Spleen (tissue), 11 donors: ENCODE measurements around the gene PDE4D. TPM values are rescaled to one million over a fixed set of nuclear protein-coding genes. Genes with fewer than 3 reads are reported as not detected.

ENCODE experiments used
- DNase-seq: peaks from one replicate; pipeline ENCODE4 v3.0.0-alpha.2; 2020
- H3K27ac ChIP-seq, 8 donors: fragments of 200-600 bp; sonication (generic) in 7 of 8; 1 replicate in 4 of 8; 2 replicates in 4 of 8; pipeline versions ENCODE4 v1.5.0 to v1.8.0; 2016 to 2021; ENCODE audit warnings: inconsistent platforms in 4 of 8, mild to moderate bottlenecking in 4 of 8, moderate library complexity in 1 of 8
- H3K27me3 ChIP-seq, 7 donors: fragments of 200-600 bp; sonication (generic) in 6 of 7; replicated peaks in 1 of 7; 1 replicate in 4 of 7; 2 replicates in 3 of 7; pipeline versions ENCODE4 v1.5.0 to v1.8.0; 2016 to 2021; ENCODE audit warnings: inconsistent platforms in 3 of 7, mild to moderate bottlenecking in 1 of 7
- H3K36me3 ChIP-seq, 6 donors: fragments of 200-600 bp; sonication (generic) in 5 of 6; 1 replicate in 4 of 6; 2 replicates in 2 of 6; pipeline versions ENCODE4 v1.5.0 to v1.8.0; 2016 to 2021; ENCODE audit warnings: inconsistent platforms in 2 of 6
- H3K4me1 ChIP-seq, 6 donors: fragments of 200-600 bp; sonication (generic) in 5 of 6; 1 replicate in 3 of 6; 2 replicates in 3 of 6; pipeline versions ENCODE4 v1.5.0 to v1.8.0; 2016 to 2021; ENCODE audit warnings: inconsistent platforms in 3 of 6
- H3K4me3 ChIP-seq, 8 donors: fragments of 200-600 bp; sonication (generic) in 7 of 8; 1 replicate in 4 of 8; 2 replicates in 4 of 8; pipeline versions ENCODE4 v1.5.0 to v1.8.0; 2016 to 2021; ENCODE audit warnings: inconsistent platforms in 4 of 8, mild to moderate bottlenecking in 4 of 8, moderate library complexity in 2 of 8
- H3K9me3 ChIP-seq, 8 donors: fragments of 200-600 bp; sonication (generic) in 7 of 8; 1 replicate in 4 of 8; 2 replicates in 4 of 8; pipeline versions ENCODE4 v1.5.0 to v1.8.0; 2016 to 2021; ENCODE audit warnings: inconsistent platforms in 4 of 8
- CTCF ChIP-seq, 11 experiments: fragments of 200-600 bp in 7 of 11; fragments of 450-650 bp in 4 of 11; sonication (generic) in 4 of 11; IDR thresholded peaks in 8 of 11; conservative IDR thresholded peaks in 3 of 11; 1 replicate in 7 of 11; 2 replicates in 4 of 11; pipeline versions ENCODE4 v1.4.0 to v1.8.0; 2016 to 2021; ENCODE audit warnings: antibody characterized with exemption in 11 of 11, inconsistent platforms in 4 of 11, mild to moderate bottlenecking in 1 of 11
- POLR2A ChIP-seq, 3 donors: fragments of 450-650 bp; IDR thresholded peaks; one replicate each; pipeline ENCODE4 v1.5.1; 2017; ENCODE audit warnings: antibody characterized with exemption in 3 of 3, mild to moderate bottlenecking in 1 of 3
- POLR2AphosphoS5 ChIP-seq, 3 donors: sonication (generic); formaldehyde crosslinking; IDR thresholded peaks; one replicate each; pipeline ENCODE4 v1.5.1; 2017; ENCODE audit warnings: antibody characterized with exemption in 3 of 3
- WGBS, 5 donors: extraction: QIAGEN DNeasy Blood & Tissue Kit in 3 of 5; methylation state at CpG; one replicate each; pipeline versions ENCODE4 v1.1.5 to v1.1.7; 2013 to 2018; 5-methylcytosine and 5-hydroxymethylcytosine counted together
- intact Hi-C: fragments of 100-400 bp; cut with DNase I; formaldehyde crosslinking; loops from one replicate; pipeline ENCODE4 v1.15.0; 2023; ENCODE audit warnings: low total_unique reads
- polyA plus RNA-seq, 3 donors: library from polyadenylated mRNA; stranded (reverse); fragments of 200-250 nt; gene quantifications; one replicate each; pipeline ENCODE4 v1.2.1, GENCODE V29; 2013
- total RNA-seq, 7 donors: library from RNA; depleted of rRNA in 3 of 7; stranded (reverse); fragments of >200 nt in 3 of 7; fragmentation: NEBNext Ultra II Directional in 4 of 7; extraction: Animal tissue kit (Norgen Biotek cat#: 25700) in 4 of 7; gene quantifications; one replicate each; pipeline versions ENCODE4 v1.1.0 to v1.2.1, GENCODE V29; 2016 to 2021
- donor health status: healthy with polysubstance abuse.
- donor health status: DM: no; HTN: no; CAD: no; lungs with moderate emphysema.
- donor health status: DM: no; HTN: no; CAD: no.
- donor health status: Bipolar disorder and iron deficiency.
- donor health status: healthy.
- donor health status: DM: no; HTN: no; CAD: no.
- donor health status: DM: yes; HTN: yes; CAD: no.

Gene PDE4D
- total and polyA plus RNA-seq, 10 donors = 0.88 to 51.8 (median 18.2) TPM

GRCh38 chr5:59817536-59817935, 76.0 kb downstream of the PDE4D start:
- Histone ChIP-seq H3K4me1 (no peaks in the 10 kb centered on the region), H3K9me3 (no peaks in the 10 kb centered on the region), H3K27me3 (no peaks in the 10 kb centered on the region), H3K4me3 (no peak overlapping the region), H3K36me3 (no peaks in the 10 kb centered on the region), H3K27ac (no peak overlapping the region)
- intact Hi-C loops = loop anchor here (10.0 kb wide), 2 partner anchors 477 to 767 kb away; no protein-coding TSS in a partner anchor
- 94 to 100% (median 99%) methylated on average over 6 of the region's 6 CpGs for WGBS, 5 donors
- TF ChIP-seq POLR2A (IDR thresholded peaks at IDR 0.05) (no peak), CTCF (IDR thresholded peaks at IDR 0.05 in 8 of 11, conservative IDR thresholded peaks at IDR 0.05 in 3 of 11) (no peak)
- DNase-seq = no peak

DNA sequence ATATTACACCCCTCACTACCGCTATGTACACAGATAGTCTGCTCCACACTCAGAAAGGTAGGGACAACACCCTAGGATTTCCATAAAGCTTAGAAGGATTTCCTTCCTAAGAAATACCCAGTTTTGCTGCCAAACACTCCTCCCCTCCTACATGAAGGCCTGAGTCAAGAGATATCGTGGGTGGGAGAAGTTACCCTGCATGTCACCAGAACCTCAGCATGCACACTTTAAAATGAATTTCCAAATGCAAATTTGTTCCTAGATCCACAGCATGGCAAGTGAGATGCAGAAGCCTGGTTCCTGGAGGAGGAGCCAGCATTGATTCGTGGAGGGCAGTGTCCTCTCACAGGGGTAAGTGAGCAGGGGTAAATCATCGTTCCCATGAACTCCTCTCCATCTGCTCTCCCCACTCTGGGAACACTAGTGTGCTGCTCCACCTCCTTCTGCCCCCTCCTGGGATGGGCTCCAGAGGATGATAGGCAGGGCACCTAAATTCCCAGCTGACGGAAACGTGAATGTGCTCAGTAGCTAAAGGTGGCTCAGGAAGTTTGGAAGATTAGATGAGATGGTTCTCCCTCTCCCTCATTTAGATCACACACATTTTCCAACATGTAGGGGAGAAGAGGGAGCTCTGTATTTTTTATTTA, 76.7 kb downstream of the PDE4D start:
- H3K27me3 ChIP-seq = no peaks in the 10 kb centered on the region
- H3K4me1 ChIP-seq = no peaks in the 10 kb centered on the region
- DNase-seq = no peak
- TF ChIP-seq POLR2AphosphoS5 (IDR thresholded peaks at IDR 0.05) (no peak), POLR2A (IDR thresholded peaks at IDR 0.05) (no peak), CTCF (IDR thresholded peaks at IDR 0.05 in 8 of 11, conservative IDR thresholded peaks at IDR 0.05 in 3 of 11) (no peak)
- H3K4me3 ChIP-seq = no peak overlapping the region
- no peak overlapping the region for H3K27ac ChIP-seq
- H3K9me3 ChIP-seq = no peaks in the 10 kb centered on the region
- H3K36me3 ChIP-seq = no peaks in the 10 kb centered on the region
- intact Hi-C loops = loop anchor here (10.0 kb wide), 2 partner anchors 478 to 768 kb away; no protein-coding TSS in a partner anchor
- 71 to 82% (median 78%) methylated on average over 6 of the region's 6 CpGs for WGBS, 5 donors

GRCh38 chr5:59814537-59814872, 79.0 kb downstream of the PDE4D start:
- Histone ChIP-seq H3K27ac (no peak overlapping the region), H3K27me3 (peaks cover 0 to 5% (median 0%) of the 10 kb centered on the region in 7 donors), H3K36me3 (no peaks in the 10 kb centered on the region), H3K9me3 (no peaks in the 10 kb centered on the region), H3K4me1 (peaks cover 0 to 8% (median 5%) of the 10 kb centered on the region in 6 donors), H3K4me3 (no peak overlapping the region)
- TF ChIP-seq POLR2A (IDR thresholded peaks at IDR 0.05) (no peak), POLR2AphosphoS5 (IDR thresholded peaks at IDR 0.05) (no peak)
- WGBS, 5 donors = 90 to 98% (median 91%) methylated on average over 2 of the region's 2 CpGs
- intact Hi-C loops = loop anchor here (5.0 to 10.0 kb wide), 3 partner anchors 480 to 858 kb away; no protein-coding TSS in a partner anchor
- no peak for DNase-seq

GRCh38 chr5:59813761-59814536, 79.6 kb downstream of the PDE4D start:
- Histone ChIP-seq H3K4me1 (peaks cover 0 to 8% (median 5%) of the 10 kb centered on the region in 6 donors), H3K27ac (no peak overlapping the region), H3K4me3 (no peak overlapping the region), H3K36me3 (no peaks in the 10 kb centered on the region), H3K27me3 (peaks cover 0 to 5% (median 0%) of the 10 kb centered on the region in 7 donors), H3K9me3 (no peaks in the 10 kb centered on the region)
- intact Hi-C loops = loop anchor here (5.0 to 10.0 kb wide), 3 partner anchors 481 to 858 kb away; no protein-coding TSS in a partner anchor
- WGBS, 5 donors = 28 to 36% (median 30%) methylated on average over 8 of the region's 8 CpGs
- DNase-seq = no peak
- TF ChIP-seq POLR2A (IDR thresholded peaks at IDR 0.05) = no peak
- TF ChIP-seq CTCF (IDR thresholded peaks at IDR 0.05 in 8 of 11, conservative IDR thresholded peaks at IDR 0.05 in 3 of 11) = peak in 10 of 11 experiments; percentile 8 to 65 (median 51)
- no peak for TF ChIP-seq POLR2AphosphoS5 (IDR thresholded peaks at IDR 0.05)
